IMR-90 (cell line): ENCODE data around the gene CLEC16A. TPM values are rescaled to one million over a fixed set of nuclear protein-coding genes. Genes with fewer than 3 reads are reported as not detected.

Experiments
- ATAC-seq: fragments of 200-7000 bp; cut with Tn5 transposase; 2 replicates; pipeline ENCODE4 v1.9.1; 2020; ENCODE audit warnings: low read depth, mild to moderate bottlenecking, moderate library complexity
- BruUV-seq: library from RNA; stranded (reverse); fragments of 400-500 nt; replicated peaks from 2 replicates; lab custom pipeline; 2021; lab: Mats Ljungman, UMichigan
- CTCF ChIA-PET: fragments of 300-600 bp; formaldehyde crosslinking; extraction: SDS; loops from one replicate; lab custom pipeline; 2021; ENCODE audit warnings: antibody characterized with exemption; lab: Yijun Ruan, JAX
- POLR2A ChIA-PET: fragments of 300-600 bp; sonication (Branson Sonifier 250); formaldehyde crosslinking; loops from one replicate; lab custom pipeline; 2022; ENCODE audit warnings: antibody characterized with exemption; ENCODE audit not compliant: unreplicated experiment; lab: Charles Lee
- DNase-seq: peaks from one replicate; pipeline ENCODE4 v3.0.0; 2013
- H2AFZ ChIP-seq: replicated peaks from 2 replicates; pipeline ENCODE3; 2013; ENCODE audit warnings: low read length, mild to moderate bottlenecking; ENCODE audit not compliant: poor library complexity
- H2AK5ac ChIP-seq: 2 replicates; pipeline ENCODE4 v1.6.1; 2013; ENCODE audit warnings: low read depth, low read length, inconsistent platforms
- H2AK9ac ChIP-seq: replicated peaks from 2 replicates; pipeline ENCODE3; 2013; ENCODE audit warnings: mild to moderate bottlenecking, low read depth, low read length, moderate library complexity; ENCODE audit not compliant: poor library complexity
- H2BK120ac ChIP-seq: 2 replicates; pipeline ENCODE4 v1.6.1; 2013; ENCODE audit warnings: low read depth, low read length, inconsistent platforms
- H2BK15ac ChIP-seq: 3 replicates; pipeline ENCODE4 v1.6.1; 2013; ENCODE audit warnings: low read depth, low read length, inconsistent platforms
- H2BK20ac ChIP-seq: 2 replicates; pipeline ENCODE4 v1.6.1; 2013; ENCODE audit warnings: low read depth, mild to moderate bottlenecking, inconsistent platforms, low read length, moderate library complexity
- H2BK5ac ChIP-seq: 2 replicates; pipeline ENCODE4 v1.6.1; 2013; ENCODE audit warnings: mild to moderate bottlenecking, low read depth, low read length, inconsistent platforms; ENCODE audit not compliant: poor library complexity, severe bottlenecking
- H3K14ac ChIP-seq: replicated peaks from 2 replicates; pipeline ENCODE4 v1.6.1; 2013; ENCODE audit warnings: low read depth, low read length, inconsistent platforms
- H3K18ac ChIP-seq: 2 replicates; pipeline ENCODE4 v1.6.1; 2013; ENCODE audit warnings: low read depth, low read length, control low read depth
- H3K23ac ChIP-seq: 2 replicates; pipeline ENCODE4 v1.6.1; 2013; ENCODE audit warnings: low read depth, low read length, inconsistent platforms
- H3K27ac ChIP-seq: 2 replicates; pipeline ENCODE4 v1.5.1; 2013; ENCODE audit warnings: mild to moderate bottlenecking, control low read depth, low read length; ENCODE audit not compliant: insufficient read depth
- H3K27me3 ChIP-seq: 2 replicates; pipeline ENCODE4 v1.6.1; 2013; ENCODE audit warnings: low read length; ENCODE audit not compliant: control insufficient read depth, insufficient read depth
- H3K36me3 ChIP-seq: 2 replicates; pipeline ENCODE4 v1.6.1; 2013; ENCODE audit warnings: low read length, mixed read lengths; ENCODE audit not compliant: control insufficient read depth, insufficient read depth
- H3K4ac ChIP-seq: 2 replicates; pipeline ENCODE4 v1.6.1; 2013; ENCODE audit warnings: low read depth, low read length, inconsistent platforms
- H3K4me1 ChIP-seq: 2 replicates; pipeline ENCODE4 v1.6.1; 2013; ENCODE audit warnings: low read length, mixed read lengths; ENCODE audit not compliant: control insufficient read depth, insufficient read depth
- H3K4me2 ChIP-seq: 2 replicates; pipeline ENCODE4 v1.6.1; 2013; ENCODE audit warnings: low read depth, mild to moderate bottlenecking, control low read depth, low read length, moderate library complexity
- H3K4me3 ChIP-seq: 2 replicates; pipeline ENCODE4 v1.5.1; 2013; ENCODE audit warnings: low read depth, mild to moderate bottlenecking, control low read depth, low read length, moderate library complexity; ENCODE audit not compliant: insufficient read depth
- H3K56ac ChIP-seq: 2 replicates; pipeline ENCODE4 v1.6.1; 2013; ENCODE audit warnings: low read length, inconsistent platforms; ENCODE audit not compliant: insufficient read depth; ENCODE audit errors: extremely low read depth
- H3K79me1 ChIP-seq, 2 experiments: 2 replicates each; pipeline ENCODE4 v1.6.1; 2013; ENCODE audit warnings: low read length in 2 of 2, inconsistent platforms in 1 of 2, low read depth in 1 of 2
- H3K9ac ChIP-seq: 2 replicates; pipeline ENCODE4 v1.6.1; 2013; ENCODE audit warnings: low read depth, low read length, control low read depth
- H3K9me1 ChIP-seq: 2 replicates; pipeline ENCODE4 v1.6.1; 2013; ENCODE audit warnings: low read length, inconsistent platforms; ENCODE audit not compliant: insufficient read depth
- H3K9me3 ChIP-seq: 2 replicates; pipeline ENCODE4 v1.6.1; 2013; ENCODE audit warnings: low read length; ENCODE audit not compliant: control insufficient read depth, insufficient read depth
- H4K20me1 ChIP-seq: 2 replicates; pipeline ENCODE4 v1.6.1; 2013; ENCODE audit warnings: low read length, inconsistent platforms; ENCODE audit not compliant: insufficient read depth
- H4K5ac ChIP-seq: 2 replicates; pipeline ENCODE4 v1.6.1; 2013; ENCODE audit warnings: mild to moderate bottlenecking, low read depth, low read length, control low read depth
- H4K8ac ChIP-seq, 2 experiments: 2 replicates each; pipeline ENCODE4 v1.6.1; 2013; ENCODE audit warnings: low read depth in 2 of 2, low read length in 2 of 2, control low read depth in 1 of 2, inconsistent platforms in 1 of 2
- H4K91ac ChIP-seq: 2 replicates; pipeline ENCODE4 v1.6.1; 2013; ENCODE audit warnings: low read depth, low read length, inconsistent platforms; ENCODE audit not compliant: insufficient read depth
- BHLHE40 ChIP-seq: fragments of 150-350 bp; IDR thresholded peaks from 2 replicates; pipeline ENCODE4 v1.6.1; 2016; ENCODE audit warnings: mild to moderate bottlenecking, low read depth, low read length
- CEBPB ChIP-seq: IDR thresholded peaks from 2 replicates; pipeline ENCODE4 v1.6.1; 2012; ENCODE audit warnings: low read depth, low read length, improper control_type of control experiment
- FOS ChIP-seq: fragments of 150-350 bp; IDR thresholded peaks from 2 replicates; pipeline ENCODE4 v1.6.1; 2016; ENCODE audit warnings: low read depth, low read length
- MAFK ChIP-seq: IDR thresholded peaks from 2 replicates; pipeline ENCODE4 v1.6.1; 2012; ENCODE audit warnings: low read depth, low read length, improper control_type of control experiment
- MAZ ChIP-seq: IDR thresholded peaks from 2 replicates; pipeline ENCODE4 v1.6.1; 2012; ENCODE audit warnings: low read depth, mild to moderate bottlenecking, low read length, improper control_type of control experiment, moderate library complexity, borderline replicate concordance
- MXI1 ChIP-seq: IDR thresholded peaks from 2 replicates; pipeline ENCODE4 v1.6.1; 2012; ENCODE audit warnings: low read depth, mild to moderate bottlenecking, low read length, moderate library complexity, borderline replicate concordance
- NFE2L2 ChIP-seq: fragments of 150-350 bp; IDR thresholded peaks from 2 replicates; pipeline ENCODE4 v1.6.1; 2016; ENCODE audit warnings: low read depth, mild to moderate bottlenecking, low read length
- POLR2A ChIP-seq: IDR thresholded peaks from 2 replicates; pipeline ENCODE4 v1.6.1; 2012; ENCODE audit warnings: mild to moderate bottlenecking, low read depth, low read length
- RAD21 ChIP-seq: IDR thresholded peaks from 2 replicates; pipeline ENCODE4 v1.6.1; 2012; ENCODE audit warnings: low read length, improper control_type of control experiment
- RCOR1 ChIP-seq: IDR thresholded peaks from 2 replicates; pipeline ENCODE4 v1.6.1; 2012; ENCODE audit warnings: mild to moderate bottlenecking, low read length, improper control_type of control experiment; ENCODE audit not compliant: insufficient replicate concordance
- RFX5 ChIP-seq: IDR thresholded peaks from 2 replicates; pipeline ENCODE4 v1.8.0; 2012; ENCODE audit warnings: low read depth, mild to moderate bottlenecking, low read length, moderate library complexity
- SMC3 ChIP-seq: fragments of 150-350 bp; IDR thresholded peaks from 2 replicates; pipeline ENCODE4 v1.6.1; 2016; ENCODE audit warnings: low read depth, mild to moderate bottlenecking, antibody characterized with exemption, low read length, moderate library complexity
- USF2 ChIP-seq: fragments of 150-350 bp; IDR thresholded peaks from 2 replicates; pipeline ENCODE4 v1.6.1; 2017; ENCODE audit warnings: mild to moderate bottlenecking, antibody characterized with exemption, low read length, low read depth
- WGBS, 2 experiments: methylation state at CpG; one replicate each; pipeline versions ENCODE4 v1.1.5 to v1.1.7; 2013; ENCODE audit warnings: missing lambda C conversion rate in 2 of 2; ENCODE audit not compliant: insufficient read length in 1 of 2; ENCODE audit errors: extremely low coverage in 2 of 2; 5-methylcytosine and 5-hydroxymethylcytosine counted together
- dilution Hi-C: fragments of 300-500 bp; cut with HindIII; formaldehyde crosslinking; loops from one replicate; pipeline ENCODE4 v1.14.3; 2018; ENCODE audit warnings: low sequenced_read_pairs; ENCODE audit not compliant: unreplicated experiment
- in situ Hi-C: fragments of 300-500 bp; cut with MboI; formaldehyde crosslinking; loops from 3 replicates; pipeline ENCODE4 v1.14.3; 2019; ENCODE audit warnings: low sequenced_read_pairs, inconsistent platforms, mixed read lengths
- intact Hi-C: fragments of 100-400 bp; cut with micrococcal nuclease; formaldehyde crosslinking; loops from 2 replicates; pipeline ENCODE4 v1.10.0; 2022
- polyA plus RNA-seq, 3 experiments: library from polyadenylated mRNA; depleted of rRNA; stranded (reverse); fragments of >200 nt; gene quantifications; 2 replicates each; pipeline ENCODE4 v1.2.3, GENCODE V29; 2012; ENCODE audit warnings: low replicate concordance in 1 of 3
- total RNA-seq: library from RNA; depleted of rRNA; stranded (reverse); fragments of >200 nt; gene quantifications from 2 replicates; pipeline ENCODE4 v1.2.3, GENCODE V29; 2012
- TF ChIP-seq, protein P1 (sequence below): fragments of 150-350 bp; IDR thresholded peaks from 2 replicates; pipeline ENCODE4 v1.6.1; 2016; ENCODE audit warnings: low read depth, mild to moderate bottlenecking, low read length, moderate library complexity, borderline replicate concordance
- TF ChIP-seq, protein P2 (sequence below): conservative IDR thresholded peaks from 2 replicates; pipeline ENCODE4 v1.5.1; 2012; ENCODE audit warnings: mild to moderate bottlenecking, low read depth, low read length, improper control_type of control experiment

The CLEC16A gene
- total and polyA plus RNA-seq, 2 of the 4 experiments (the other 2 are of a cell fraction): 15.9 to 16.5 TPM

GRCh38 chr16:11100239-11100750 lies 155.9 kb downstream of the CLEC16A start:
- no TSS peak for BruUV-seq
- Histone ChIP-seq H3K9ac (peak overlapping the region; percentile 57), H2BK15ac (peak overlapping the region; percentile 100; the same call in 2 of the 3 replicates), H2AK9ac (peak overlapping the region; percentile 63), H3K14ac (peak overlapping the region; percentile 91), H3K27ac (peak overlapping the region; percentile 87), H3K4ac (peak overlapping the region; percentile 92), H3K9me3 (no peaks in the 10 kb centered on the region), H2BK5ac (peak overlapping the region; percentile 71), H3K4me3 (no peak overlapping the region), H3K4me1 (peaks cover 48% of the 10 kb centered on the region), H2BK120ac (peak overlapping the region; percentile 97), H3K36me3 (no peaks in the 10 kb centered on the region), H3K23ac (peak overlapping the region; percentile 77), H4K8ac (peak overlapping the region; percentile 79 to 82), H3K27me3 (no peaks in the 10 kb centered on the region), H2AK5ac (peak overlapping the region; percentile 98), H3K18ac (peak overlapping the region; percentile 87), H4K20me1 (no peaks in the 10 kb centered on the region), H4K5ac (peak overlapping the region; percentile 89), H2AFZ (peak overlapping the region; percentile 23), H3K9me1 (peaks cover 40% of the 10 kb centered on the region), H3K4me2 (no peak overlapping the region), H3K56ac (peak overlapping the region; percentile 52), H3K79me1 (peaks cover 4 to 51% of the 10 kb centered on the region in 2 experiments; a peak in 3 of 4 replicates), H4K91ac (peak overlapping the region; percentile 86), H2BK20ac (peak overlapping the region; percentile 95)
- dilution Hi-C loops (no loop called here), intact Hi-C loops (loop anchor here (1.0 to 5.0 kb wide), 3 partner anchors 108 to 155 kb away; no protein-coding TSS in a partner anchor), in situ Hi-C loops (loop anchor here (5.0 to 10.0 kb wide), 2 partner anchors 152 to 255 kb away; no protein-coding TSS in a partner anchor)
- 20% methylated on average over 1 of the region's 6 CpGs; no CpG with 5 or more reads in 1 of the 2 experiments for WGBS, 2 experiments
- DNase-seq (peak; percentile 100), ATAC-seq (peak; percentile 66)
- POLR2A ChIA-PET: no interaction called here
- CTCF ChIA-PET: interaction anchor here (0.7 to 1.2 kb wide), 2 partner anchors 9 to 28 kb away, joined by 3 to 4 read pairs; no protein-coding TSS in a partner anchor
- peak; percentile 34 for TF ChIP-seq MAFK
- no peak for TF ChIP-seq RFX5
- peak; percentile 47 for TF ChIP-seq SMC3
- TF ChIP-seq, protein P1, sequence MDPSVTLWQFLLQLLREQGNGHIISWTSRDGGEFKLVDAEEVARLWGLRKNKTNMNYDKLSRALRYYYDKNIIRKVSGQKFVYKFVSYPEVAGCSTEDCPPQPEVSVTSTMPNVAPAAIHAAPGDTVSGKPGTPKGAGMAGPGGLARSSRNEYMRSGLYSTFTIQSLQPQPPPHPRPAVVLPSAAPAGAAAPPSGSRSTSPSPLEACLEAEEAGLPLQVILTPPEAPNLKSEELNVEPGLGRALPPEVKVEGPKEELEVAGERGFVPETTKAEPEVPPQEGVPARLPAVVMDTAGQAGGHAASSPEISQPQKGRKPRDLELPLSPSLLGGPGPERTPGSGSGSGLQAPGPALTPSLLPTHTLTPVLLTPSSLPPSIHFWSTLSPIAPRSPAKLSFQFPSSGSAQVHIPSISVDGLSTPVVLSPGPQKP: no peak
- no peak for TF ChIP-seq MAZ
- no peak for TF ChIP-seq USF2
- no peak for TF ChIP-seq NFE2L2
- peak; percentile 84 for TF ChIP-seq FOS
- TF ChIP-seq BHLHE40: peak; percentile 52; the same call in 1 of the 2 replicates
- TF ChIP-seq RAD21: peak; percentile 56
- TF ChIP-seq, protein P2, sequence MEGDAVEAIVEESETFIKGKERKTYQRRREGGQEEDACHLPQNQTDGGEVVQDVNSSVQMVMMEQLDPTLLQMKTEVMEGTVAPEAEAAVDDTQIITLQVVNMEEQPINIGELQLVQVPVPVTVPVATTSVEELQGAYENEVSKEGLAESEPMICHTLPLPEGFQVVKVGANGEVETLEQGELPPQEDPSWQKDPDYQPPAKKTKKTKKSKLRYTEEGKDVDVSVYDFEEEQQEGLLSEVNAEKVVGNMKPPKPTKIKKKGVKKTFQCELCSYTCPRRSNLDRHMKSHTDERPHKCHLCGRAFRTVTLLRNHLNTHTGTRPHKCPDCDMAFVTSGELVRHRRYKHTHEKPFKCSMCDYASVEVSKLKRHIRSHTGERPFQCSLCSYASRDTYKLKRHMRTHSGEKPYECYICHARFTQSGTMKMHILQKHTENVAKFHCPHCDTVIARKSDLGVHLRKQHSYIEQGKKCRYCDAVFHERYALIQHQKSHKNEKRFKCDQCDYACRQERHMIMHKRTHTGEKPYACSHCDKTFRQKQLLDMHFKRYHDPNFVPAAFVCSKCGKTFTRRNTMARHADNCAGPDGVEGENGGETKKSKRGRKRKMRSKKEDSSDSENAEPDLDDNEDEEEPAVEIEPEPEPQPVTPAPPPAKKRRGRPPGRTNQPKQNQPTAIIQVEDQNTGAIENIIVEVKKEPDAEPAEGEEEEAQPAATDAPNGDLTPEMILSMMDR: peak; percentile 53
- TF ChIP-seq MXI1: no peak; the same call in 1 of the 2 replicates
- no peak for TF ChIP-seq POLR2A
- 0 out of 2 replicates have a peak, but pooled peaks have one; percentile 5 for TF ChIP-seq CEBPB
- peak; percentile 67 for TF ChIP-seq RCOR1
